ENCODE results near the gene ANKRD39.

The ANKRD39 gene

DNA sequence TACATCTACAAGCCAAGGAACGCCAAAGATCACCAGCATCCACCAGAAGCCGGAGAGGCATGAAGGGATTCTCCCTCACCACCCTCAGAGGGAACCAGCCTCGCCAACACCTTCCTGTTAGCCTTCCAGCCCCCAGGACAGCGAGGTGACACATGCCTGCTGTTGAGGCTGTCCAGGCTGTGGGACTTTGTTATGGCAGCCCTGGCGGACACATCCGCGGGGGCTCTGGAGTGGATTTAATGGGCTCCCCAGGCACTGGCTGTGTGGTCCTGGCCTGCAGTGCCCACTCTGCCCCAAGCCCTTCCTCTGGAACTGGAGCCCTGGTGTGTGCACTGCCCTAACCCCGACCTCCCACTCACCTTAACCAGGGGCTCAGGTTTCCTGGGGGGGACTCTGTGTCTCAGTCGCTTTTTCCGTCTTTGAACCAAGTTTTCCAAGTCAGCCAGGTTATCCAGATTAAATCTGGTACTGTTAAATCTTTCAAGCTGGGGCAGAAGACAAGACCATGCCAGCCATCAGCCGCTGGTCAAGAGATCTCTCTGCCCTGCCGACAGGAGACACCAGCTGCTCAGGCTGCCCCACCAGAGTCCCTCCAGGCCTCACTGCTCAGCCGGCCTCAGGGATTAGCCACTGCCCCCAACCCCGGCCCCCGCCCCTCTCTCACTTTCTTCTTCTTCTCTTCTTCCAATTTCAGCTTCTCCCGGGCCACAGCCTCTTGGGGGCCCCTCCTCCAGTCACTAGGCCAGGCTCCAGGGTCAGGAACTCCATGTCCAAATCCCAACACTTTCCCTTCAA is 15.9 kb downstream of the ANKRD39 start:
- Histone ChIP-seq H3K9ac (ENCODE audit: low read depth in 1 of 2, low read length in 2 of 2) (no peak overlapping the region), H3K4me3 (ENCODE audit: low read length in 2 of 2) (no peak overlapping the region), H3K36me3 (ENCODE audit: control insufficient read depth in 2 of 2, insufficient read depth in 2 of 2, low read length in 2 of 2) (peaks cover 7 to 14% of the 10 kb centered on the region in 2 donors), H3K4me1 (ENCODE audit: control insufficient read depth in 2 of 2, insufficient read depth in 2 of 2, low read length in 2 of 2) (peaks cover 6 to 8% of the 10 kb centered on the region in 2 donors), H3K27me3 (ENCODE audit: control insufficient read depth in 2 of 2, insufficient read depth in 2 of 2, low read length in 2 of 2) (no peaks in the 10 kb centered on the region), H3K27ac (ENCODE audit: low read depth in 2 of 2, low read length in 2 of 2) (no peak overlapping the region), H3K9me3 (ENCODE audit: control insufficient read depth in 2 of 2, low read length in 2 of 2) (no peaks in the 10 kb centered on the region)

DNA sequence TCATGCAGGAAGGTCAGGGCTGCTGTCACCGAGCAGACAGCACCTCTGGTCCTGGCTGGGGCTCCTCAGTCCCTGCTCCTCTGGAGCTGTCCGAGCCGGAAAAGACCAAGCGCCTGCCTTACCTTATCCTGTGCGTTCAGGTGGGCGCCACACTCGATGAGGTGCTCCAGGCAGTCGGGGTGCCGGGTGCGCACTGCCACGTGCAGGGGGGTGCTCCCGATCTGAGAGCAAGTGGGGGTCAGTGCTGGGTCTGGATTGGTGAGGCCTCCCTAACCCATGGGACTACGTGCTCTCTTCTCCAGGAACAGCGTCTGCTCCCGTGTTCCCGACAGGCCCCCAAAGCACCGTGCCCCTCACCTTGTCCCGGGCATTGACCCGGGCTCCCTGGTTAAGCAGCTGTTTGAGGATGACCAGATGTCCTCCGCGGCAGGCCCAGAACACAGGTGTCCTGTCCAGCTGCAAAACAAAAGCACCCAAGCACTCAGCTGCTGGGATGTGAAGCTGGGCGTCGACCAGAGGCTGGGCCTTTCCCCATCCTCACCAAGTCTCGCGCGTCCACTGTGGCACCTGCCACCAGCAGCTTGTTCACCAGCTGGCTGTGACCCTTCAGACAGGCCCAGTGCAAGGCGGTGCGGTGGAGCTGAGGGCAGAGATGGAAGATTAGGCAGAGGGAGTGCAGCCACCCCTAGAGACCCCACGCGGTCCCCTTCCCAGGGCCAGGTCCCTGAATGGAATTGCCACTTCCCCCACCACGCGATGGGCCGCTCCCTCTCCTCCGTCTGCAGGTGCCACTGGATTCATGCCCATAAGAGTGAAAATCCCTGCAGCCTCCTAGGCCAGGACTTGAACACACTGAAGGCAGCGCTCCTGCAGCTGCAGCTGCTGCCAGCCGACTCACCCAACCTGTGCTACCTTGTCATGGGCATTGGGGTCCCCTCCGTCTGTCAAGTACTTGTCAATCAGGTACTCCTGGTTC is 17.7 kb downstream of the ANKRD39 start:
- H3K27me3 ChIP-seq (ENCODE audit: control insufficient read depth in 2 of 2, insufficient read depth in 2 of 2, low read length in 2 of 2), result no peaks in the 10 kb centered on the region
- no peaks in the 10 kb centered on the region for H3K9me3 ChIP-seq (ENCODE audit: control insufficient read depth in 2 of 2, low read length in 2 of 2)
- H3K4me1 ChIP-seq (ENCODE audit: control insufficient read depth in 2 of 2, insufficient read depth in 2 of 2, low read length in 2 of 2), result peaks cover 6 to 8% of the 10 kb centered on the region in 2 donors
- H3K4me3 ChIP-seq (ENCODE audit: low read length in 2 of 2), result peak overlapping the region in 1 of 2 donors; percentile 33
- H3K36me3 ChIP-seq (ENCODE audit: control insufficient read depth in 2 of 2, insufficient read depth in 2 of 2, low read length in 2 of 2), result peaks cover 9 to 11% of the 10 kb centered on the region in 2 donors
- H3K9ac ChIP-seq (ENCODE audit: low read depth in 1 of 2, low read length in 2 of 2), result no peak overlapping the region
- no peak overlapping the region for H3K27ac ChIP-seq (ENCODE audit: low read depth in 2 of 2, low read length in 2 of 2)

DNA sequence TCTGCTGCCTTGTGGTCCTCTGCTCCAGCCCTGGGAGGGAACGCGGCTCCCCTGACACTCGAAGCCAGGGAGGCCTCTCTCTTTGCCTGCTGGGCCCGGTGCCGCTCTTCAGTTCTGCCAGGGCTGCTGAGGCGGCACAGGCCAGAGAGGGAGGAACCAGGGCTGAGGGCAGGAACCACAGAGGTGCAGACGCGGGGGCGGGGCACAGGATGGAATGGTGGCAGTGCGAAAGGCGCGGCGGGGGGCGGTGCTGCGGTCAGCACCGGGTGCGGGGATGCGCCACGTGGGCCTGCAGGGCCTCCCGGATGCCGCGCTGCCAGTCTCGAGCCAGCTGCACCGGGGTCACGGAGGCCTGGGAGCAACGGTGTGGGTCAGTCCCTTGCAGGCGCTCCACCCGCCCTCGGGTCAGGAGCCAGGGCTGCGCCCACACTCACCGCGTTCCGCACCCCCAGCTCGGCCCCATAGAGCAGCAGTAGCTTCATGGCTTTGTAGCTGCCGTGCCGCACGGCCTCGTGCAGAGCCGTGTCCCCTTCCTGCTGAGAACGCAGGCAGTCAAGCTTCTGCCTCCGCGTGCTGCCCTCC is 18.4 kb downstream of the ANKRD39 start:
- peak overlapping the region in 1 of 2 donors; percentile 33 for H3K4me3 ChIP-seq (ENCODE audit: low read length in 2 of 2)
- peaks cover 6 to 8% of the 10 kb centered on the region in 2 donors for H3K4me1 ChIP-seq (ENCODE audit: control insufficient read depth in 2 of 2, insufficient read depth in 2 of 2, low read length in 2 of 2)
- peak overlapping the region in 1 of 2 donors; percentile 23 for H3K27ac ChIP-seq (ENCODE audit: low read depth in 2 of 2, low read length in 2 of 2)

DNA sequence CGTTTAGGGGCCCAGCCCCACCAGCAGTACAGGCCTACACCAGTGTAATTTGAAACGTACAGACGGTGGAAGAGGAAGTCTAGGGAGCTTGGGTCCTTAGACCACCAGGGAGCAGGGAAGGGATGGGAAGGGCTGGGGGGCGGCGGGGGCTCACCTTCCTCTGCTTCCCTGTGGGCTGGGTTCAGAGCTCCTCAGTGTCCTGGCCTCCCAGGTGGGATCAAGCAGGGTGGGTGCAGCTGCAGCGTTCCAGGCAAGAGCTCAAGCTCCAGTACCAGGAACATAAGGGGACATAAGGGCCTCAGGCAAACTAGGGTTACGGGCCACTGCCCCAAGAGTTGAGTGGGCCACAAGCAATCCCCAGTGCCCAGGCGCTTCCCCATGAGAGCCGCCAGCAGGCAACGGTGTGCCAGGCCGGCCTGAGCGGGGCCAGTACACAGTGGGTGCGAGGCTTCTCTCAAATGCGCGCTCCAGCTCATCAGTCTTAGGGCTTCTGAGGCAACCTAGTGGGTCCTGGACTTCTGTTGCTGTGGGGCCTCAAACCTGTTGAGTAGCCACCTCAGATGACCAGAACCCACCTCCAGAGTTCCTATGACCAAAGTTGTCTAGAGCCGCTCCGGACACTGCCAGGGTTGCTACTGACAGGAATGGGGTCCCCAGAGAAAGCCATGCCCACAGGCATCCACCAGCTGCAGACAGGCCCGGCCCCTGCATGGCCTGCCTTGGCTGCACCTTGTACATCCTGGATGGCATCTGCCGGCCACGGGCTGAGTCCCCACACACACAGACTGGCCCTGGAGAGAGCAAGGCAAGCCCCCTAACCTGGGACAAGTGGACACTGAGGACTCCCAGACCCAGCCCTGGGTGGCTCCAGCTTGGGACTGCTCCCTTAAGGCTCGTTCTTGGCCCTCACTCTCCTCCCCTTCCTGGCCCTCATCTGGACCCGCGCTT is 19.2 kb downstream of the ANKRD39 start:
- H3K27ac ChIP-seq (ENCODE audit: low read depth in 2 of 2, low read length in 2 of 2), result no peak overlapping the region
- peaks cover 6 to 8% of the 10 kb centered on the region in 2 donors for H3K4me1 ChIP-seq (ENCODE audit: control insufficient read depth in 2 of 2, insufficient read depth in 2 of 2, low read length in 2 of 2)
- no peaks in the 10 kb centered on the region for H3K9me3 ChIP-seq (ENCODE audit: control insufficient read depth in 2 of 2, low read length in 2 of 2)
- no peaks in the 10 kb centered on the region for H3K27me3 ChIP-seq (ENCODE audit: control insufficient read depth in 2 of 2, insufficient read depth in 2 of 2, low read length in 2 of 2)
- no peak overlapping the region for H3K4me3 ChIP-seq (ENCODE audit: low read length in 2 of 2)
- H3K36me3 ChIP-seq (ENCODE audit: control insufficient read depth in 2 of 2, insufficient read depth in 2 of 2, low read length in 2 of 2), result peaks cover 12 to 15% of the 10 kb centered on the region in 2 donors
- H3K9ac ChIP-seq (ENCODE audit: low read depth in 1 of 2, low read length in 2 of 2), result no peak overlapping the region

More for the DNA sequence above, 18.4 kb downstream of the ANKRD39 start:
- peaks cover 12 to 13% of the 10 kb centered on the region in 2 donors for H3K36me3 ChIP-seq (ENCODE audit: control insufficient read depth in 2 of 2, insufficient read depth in 2 of 2, low read length in 2 of 2)
- no peaks in the 10 kb centered on the region for H3K9me3 ChIP-seq (ENCODE audit: control insufficient read depth in 2 of 2, low read length in 2 of 2)
- H3K27me3 ChIP-seq (ENCODE audit: control insufficient read depth in 2 of 2, insufficient read depth in 2 of 2, low read length in 2 of 2), result no peaks in the 10 kb centered on the region
- no peak overlapping the region for H3K9ac ChIP-seq (ENCODE audit: low read depth in 1 of 2, low read length in 2 of 2)

DNA sequence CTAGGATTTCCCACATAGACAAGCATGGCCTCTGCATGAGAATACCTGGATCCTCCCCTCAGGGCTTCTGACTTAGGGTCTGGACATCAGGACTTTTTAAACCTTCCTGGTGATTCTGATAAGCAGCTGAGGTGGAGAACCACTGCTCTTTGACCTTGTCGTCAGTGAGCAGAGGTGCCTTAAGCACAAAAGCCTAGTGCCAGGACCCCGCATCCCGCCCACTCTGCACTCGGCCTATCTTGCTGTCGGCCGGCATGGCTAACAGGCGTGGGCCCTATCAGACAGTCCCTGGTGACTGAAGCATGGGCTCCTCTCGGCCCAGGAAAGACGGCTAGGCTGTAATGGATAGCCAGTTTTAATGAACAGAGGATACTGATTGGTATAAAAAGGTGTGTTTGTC is 20.2 kb downstream of the ANKRD39 start:
- H3K27ac ChIP-seq (ENCODE audit: low read depth in 2 of 2, low read length in 2 of 2), result no peak overlapping the region
- H3K36me3 ChIP-seq (ENCODE audit: control insufficient read depth in 2 of 2, insufficient read depth in 2 of 2, low read length in 2 of 2), result peaks cover 20 to 22% of the 10 kb centered on the region in 2 donors
- no peak overlapping the region for H3K4me3 ChIP-seq (ENCODE audit: low read length in 2 of 2)
- H3K27me3 ChIP-seq (ENCODE audit: control insufficient read depth in 2 of 2, insufficient read depth in 2 of 2, low read length in 2 of 2), result no peaks in the 10 kb centered on the region
- peaks cover 6 to 8% of the 10 kb centered on the region in 2 donors for H3K4me1 ChIP-seq (ENCODE audit: control insufficient read depth in 2 of 2, insufficient read depth in 2 of 2, low read length in 2 of 2)
- no peaks in the 10 kb centered on the region for H3K9me3 ChIP-seq (ENCODE audit: control insufficient read depth in 2 of 2, low read length in 2 of 2)
- H3K9ac ChIP-seq (ENCODE audit: low read depth in 1 of 2, low read length in 2 of 2), result no peak overlapping the region

DNA sequence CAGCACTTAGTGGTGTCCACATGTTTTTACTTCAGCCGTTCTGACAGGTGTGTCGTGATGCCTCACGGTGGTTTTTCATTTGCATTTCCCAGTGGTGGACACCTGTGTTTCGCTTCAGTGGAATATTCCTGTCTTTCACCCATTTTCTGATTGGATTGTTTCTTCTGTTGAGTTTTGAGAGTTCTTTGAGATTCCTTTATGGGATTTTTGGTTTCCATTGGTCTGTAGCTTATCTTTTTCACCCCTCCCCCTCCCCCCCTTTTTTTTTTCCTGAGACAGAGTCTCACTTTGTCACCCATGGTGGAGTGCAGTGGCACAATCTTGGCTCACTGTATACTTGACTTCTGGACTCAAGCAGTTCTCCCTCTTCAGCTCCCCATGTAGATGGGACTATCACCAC is 22.0 kb downstream of the ANKRD39 start:
- Histone ChIP-seq H3K4me3 (ENCODE audit: low read length in 2 of 2) (no peak overlapping the region), H3K27me3 (ENCODE audit: control insufficient read depth in 2 of 2, insufficient read depth in 2 of 2, low read length in 2 of 2) (no peaks in the 10 kb centered on the region), H3K9me3 (ENCODE audit: control insufficient read depth in 2 of 2, low read length in 2 of 2) (no peaks in the 10 kb centered on the region), H3K4me1 (ENCODE audit: control insufficient read depth in 2 of 2, insufficient read depth in 2 of 2, low read length in 2 of 2) (peaks cover 6 to 8% of the 10 kb centered on the region in 2 donors), H3K9ac (ENCODE audit: low read depth in 1 of 2, low read length in 2 of 2) (no peak overlapping the region), H3K27ac (ENCODE audit: low read depth in 2 of 2, low read length in 2 of 2) (no peak overlapping the region), H3K36me3 (ENCODE audit: control insufficient read depth in 2 of 2, insufficient read depth in 2 of 2, low read length in 2 of 2) (peaks cover 36% of the 10 kb centered on the region in 2 donors)

DNA sequence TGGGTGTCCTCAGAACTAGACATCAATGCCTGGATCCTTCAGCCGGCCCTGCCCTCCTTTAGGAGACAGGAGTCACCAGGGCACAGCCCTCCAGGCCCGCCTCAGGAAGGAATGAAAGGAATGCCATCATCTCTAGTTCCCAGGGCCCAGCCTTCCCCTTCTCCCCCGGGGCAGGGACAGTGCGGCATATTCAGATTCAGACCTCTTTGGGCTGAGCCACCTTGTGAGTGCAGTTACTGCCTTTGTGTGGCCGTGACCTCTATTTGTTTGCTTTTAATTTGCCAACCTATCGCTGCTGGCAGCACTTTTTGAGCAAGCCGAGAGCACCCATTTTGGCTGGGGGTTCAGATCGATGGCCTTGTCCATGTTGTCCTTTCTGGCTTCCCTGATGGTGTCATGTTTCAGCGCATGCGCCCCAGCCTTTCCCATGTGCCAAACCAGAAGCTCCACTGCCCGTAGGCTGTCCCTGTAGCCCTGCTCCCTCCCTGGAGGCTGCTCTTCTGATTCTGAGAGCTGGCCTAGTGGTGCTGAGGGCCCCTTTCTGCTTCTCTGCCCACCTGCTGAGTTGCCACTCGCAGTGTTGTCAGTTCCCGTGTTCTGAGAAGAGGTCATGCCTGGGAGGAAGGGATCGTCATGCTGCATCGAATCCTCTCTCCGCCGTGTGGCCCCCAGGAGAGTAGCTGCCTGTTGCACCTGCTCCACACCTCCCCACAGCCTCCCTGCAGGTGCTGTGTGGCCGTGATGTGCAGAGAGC is 24.9 kb downstream of the ANKRD39 start:
- Histone ChIP-seq H3K4me3 (ENCODE audit: low read length in 2 of 2) (no peak overlapping the region), H3K4me1 (ENCODE audit: control insufficient read depth in 2 of 2, insufficient read depth in 2 of 2, low read length in 2 of 2) (no peaks in the 10 kb centered on the region), H3K27ac (ENCODE audit: low read depth in 2 of 2, low read length in 2 of 2) (no peak overlapping the region), H3K9ac (ENCODE audit: low read depth in 1 of 2, low read length in 2 of 2) (no peak overlapping the region), H3K27me3 (ENCODE audit: control insufficient read depth in 2 of 2, insufficient read depth in 2 of 2, low read length in 2 of 2) (no peaks in the 10 kb centered on the region), H3K36me3 (ENCODE audit: control insufficient read depth in 2 of 2, insufficient read depth in 2 of 2, low read length in 2 of 2) (peaks cover 58 to 60% of the 10 kb centered on the region in 2 donors), H3K9me3 (ENCODE audit: control insufficient read depth in 2 of 2, low read length in 2 of 2) (no peaks in the 10 kb centered on the region)

DNA sequence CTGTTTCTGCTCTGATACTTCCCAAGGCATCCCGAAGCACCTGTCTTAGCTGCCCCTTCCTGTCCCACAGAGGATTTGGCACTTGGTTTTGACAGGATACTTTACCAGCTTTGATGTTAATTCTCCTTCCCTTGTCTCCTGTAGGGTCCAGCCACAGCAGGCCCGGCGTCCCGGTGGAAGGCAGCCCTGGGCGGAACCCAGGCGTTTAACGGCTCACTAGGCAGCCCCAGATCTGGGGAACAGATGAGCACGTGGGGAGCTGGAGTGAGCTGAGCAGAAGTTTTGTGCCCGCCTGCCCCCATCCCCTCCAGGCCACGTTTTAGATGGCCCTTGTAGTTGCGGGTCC is 25.4 kb downstream of the ANKRD39 start:
- Histone ChIP-seq H3K27ac (ENCODE audit: low read depth in 2 of 2, low read length in 2 of 2) (no peak overlapping the region), H3K9me3 (ENCODE audit: control insufficient read depth in 2 of 2, low read length in 2 of 2) (no peaks in the 10 kb centered on the region), H3K27me3 (ENCODE audit: control insufficient read depth in 2 of 2, insufficient read depth in 2 of 2, low read length in 2 of 2) (no peaks in the 10 kb centered on the region), H3K36me3 (ENCODE audit: control insufficient read depth in 2 of 2, insufficient read depth in 2 of 2, low read length in 2 of 2) (peaks cover 62% of the 10 kb centered on the region in 2 donors), H3K4me3 (ENCODE audit: low read length in 2 of 2) (no peak overlapping the region), H3K9ac (ENCODE audit: low read depth in 1 of 2, low read length in 2 of 2) (no peak overlapping the region), H3K4me1 (ENCODE audit: control insufficient read depth in 2 of 2, insufficient read depth in 2 of 2, low read length in 2 of 2) (no peaks in the 10 kb centered on the region)

DNA sequence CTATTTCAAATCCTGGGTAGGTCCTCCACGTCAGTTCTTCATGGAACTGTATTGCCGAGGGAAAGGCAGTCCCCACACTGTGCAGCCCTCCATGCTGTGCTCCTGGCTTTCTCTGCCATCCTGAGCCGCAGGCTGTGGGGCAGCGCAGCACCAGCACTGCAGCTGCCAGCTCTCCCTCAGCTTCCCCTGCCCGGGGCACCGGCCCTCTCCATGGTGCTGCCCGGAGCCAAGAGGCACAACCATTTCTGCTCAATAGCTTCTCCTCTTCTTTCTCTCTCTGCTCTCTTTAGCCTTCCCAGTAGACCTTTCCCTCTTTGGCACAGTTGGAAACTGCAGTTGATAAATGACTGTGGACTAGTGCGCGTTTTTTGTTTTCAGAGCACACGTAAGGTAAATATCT is 26.1 kb downstream of the ANKRD39 start:
- peaks cover 63% of the 10 kb centered on the region in 2 donors for H3K36me3 ChIP-seq (ENCODE audit: control insufficient read depth in 2 of 2, insufficient read depth in 2 of 2, low read length in 2 of 2)
- no peak overlapping the region for H3K4me3 ChIP-seq (ENCODE audit: low read length in 2 of 2)
- no peaks in the 10 kb centered on the region for H3K9me3 ChIP-seq (ENCODE audit: control insufficient read depth in 2 of 2, low read length in 2 of 2)
- H3K9ac ChIP-seq (ENCODE audit: low read depth in 1 of 2, low read length in 2 of 2), result no peak overlapping the region
- H3K27me3 ChIP-seq (ENCODE audit: control insufficient read depth in 2 of 2, insufficient read depth in 2 of 2, low read length in 2 of 2), result no peaks in the 10 kb centered on the region
- no peaks in the 10 kb centered on the region for H3K4me1 ChIP-seq (ENCODE audit: control insufficient read depth in 2 of 2, insufficient read depth in 2 of 2, low read length in 2 of 2)
- H3K27ac ChIP-seq (ENCODE audit: low read depth in 2 of 2, low read length in 2 of 2), result no peak overlapping the region
